ENCODE measurements around the gene PICK1.
A peak's percentile ranks its signal among the peaks of the same experiment; 100 is the strongest.

The PICK1 gene

DNA sequence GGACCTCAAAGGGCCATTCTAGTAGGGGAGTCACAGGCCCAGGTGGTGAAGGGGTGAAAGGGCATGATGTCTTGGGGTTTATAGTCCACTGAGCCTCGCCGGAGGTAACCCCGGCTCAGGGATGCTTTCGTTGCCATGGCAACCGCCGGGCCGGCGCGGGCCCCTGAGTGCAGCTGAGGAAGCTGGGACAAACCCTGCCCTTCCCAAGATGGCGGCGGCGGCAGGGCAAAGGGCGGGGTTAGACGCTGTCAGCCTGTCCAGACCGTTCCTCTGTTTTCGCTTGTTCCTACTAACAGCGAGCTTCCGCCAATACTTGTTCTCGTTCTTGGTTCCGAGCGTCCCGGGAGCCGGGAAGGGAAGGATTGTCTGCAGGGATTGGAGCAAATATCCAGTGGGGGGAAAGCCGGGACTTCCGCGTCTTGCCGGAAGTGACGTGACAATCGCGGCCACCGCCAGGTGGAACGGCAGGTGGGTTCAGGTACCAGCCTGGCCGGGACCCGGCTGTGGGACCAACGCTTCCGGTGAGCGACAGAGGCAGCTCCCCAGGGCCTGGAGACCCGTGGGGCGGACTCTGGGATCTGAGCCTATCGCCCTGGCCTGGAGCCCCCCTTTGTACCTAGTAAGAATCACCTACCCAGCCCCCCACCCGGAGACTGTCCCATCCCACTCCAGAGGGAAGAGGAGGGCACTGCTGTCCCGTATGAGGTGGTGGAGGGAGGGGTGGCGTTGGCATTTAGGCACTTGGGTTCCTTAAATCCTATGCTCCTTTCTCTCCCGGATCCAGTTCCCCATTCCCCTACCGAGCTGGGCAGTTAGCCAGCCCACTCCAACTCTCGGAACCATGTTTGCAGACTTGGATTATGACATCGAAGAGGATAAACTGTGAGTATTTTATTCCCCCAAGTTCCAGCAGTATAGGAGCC is at the start of gene PICK1:
Gene PICK1 (plus strand): TSS at position 436 of the 923 bp plus-strand sequence. CDS start 406 bp downstream, at position 842.
- peak; percentile 84 to 87 for DNase-seq

DNA sequence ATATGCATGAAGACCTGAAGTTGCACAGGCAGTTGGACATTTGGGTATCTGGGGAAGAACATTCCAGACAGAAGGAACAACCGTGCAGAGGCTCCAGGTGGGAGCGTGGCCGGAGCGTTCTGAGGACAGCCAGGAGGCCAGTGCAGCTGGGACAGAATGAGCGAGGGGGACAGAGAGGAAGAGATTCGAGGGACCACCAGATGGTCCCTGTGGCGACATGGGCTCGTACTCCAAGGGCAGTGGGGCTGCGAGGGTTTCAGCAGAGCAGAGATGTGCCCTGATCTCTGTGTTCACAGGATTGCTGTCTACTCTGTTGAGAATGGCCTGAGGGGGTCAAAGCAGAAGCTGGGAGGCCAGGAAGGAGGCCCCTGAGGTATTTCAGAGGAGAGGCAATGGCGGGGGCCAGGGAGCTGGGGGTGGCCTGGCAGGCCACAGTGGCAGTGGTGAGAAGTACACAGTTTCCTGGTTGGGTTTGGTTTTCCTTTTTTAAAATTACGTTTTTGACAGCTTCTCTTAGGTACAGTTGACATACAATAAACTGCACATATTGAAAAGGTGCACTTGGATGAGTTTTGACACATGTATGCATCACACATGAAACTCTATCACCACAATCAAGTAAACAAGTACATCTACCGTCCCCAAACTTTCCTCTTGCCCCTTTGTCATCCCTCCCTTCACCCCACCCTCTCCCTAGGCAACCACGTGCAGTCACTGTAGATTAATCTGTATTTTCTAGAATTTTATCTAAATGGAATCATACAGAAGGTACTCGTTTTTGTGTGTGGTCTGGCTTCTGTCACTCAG is 48.0 kb upstream of the PICK1 start:
- no peak for DNase-seq

DNA sequence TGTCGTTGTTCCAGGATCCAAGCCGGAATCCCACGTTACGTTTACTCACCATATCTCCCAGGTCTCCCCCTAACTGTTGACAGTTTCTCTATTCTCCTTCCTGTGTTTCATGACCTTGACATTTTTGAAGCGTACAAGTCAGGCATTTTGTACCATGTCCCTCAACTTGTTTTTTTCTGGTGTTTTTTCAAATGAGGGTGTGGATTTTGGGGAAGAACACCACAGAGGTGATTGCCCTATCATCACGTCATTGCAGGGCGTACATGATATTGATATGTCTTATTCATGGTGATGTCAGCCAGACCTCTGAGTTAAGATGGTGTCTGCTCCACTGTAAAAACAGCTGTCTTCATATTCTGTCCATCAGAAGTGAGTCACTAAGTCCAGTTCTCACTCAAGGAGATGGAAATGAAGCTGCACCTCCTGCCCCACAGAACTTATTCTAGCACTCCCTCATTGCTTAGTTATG is 44.6 kb upstream of the PICK1 start:
- no peak for DNase-seq

DNA sequence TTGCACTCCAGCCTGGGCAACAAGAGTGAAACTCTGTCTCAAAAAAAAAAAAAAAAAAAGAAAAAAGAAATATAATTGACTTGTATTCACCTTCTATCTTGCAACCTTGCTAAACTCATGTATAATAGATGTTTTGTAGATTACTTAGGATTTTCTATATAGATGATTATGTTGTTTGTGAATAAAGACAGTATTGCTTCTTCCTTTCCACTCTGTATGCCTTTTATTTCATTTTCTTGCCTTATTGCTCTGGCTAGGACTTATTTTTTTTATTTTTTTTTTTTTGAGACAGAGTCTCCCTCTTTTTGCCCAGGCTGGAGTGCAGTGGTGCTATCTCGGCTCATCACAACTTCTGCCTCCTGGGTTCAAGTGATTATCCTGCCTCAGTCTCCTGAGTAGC is 43.1 kb upstream of the PICK1 start:
- DNase-seq: no peak

DNA sequence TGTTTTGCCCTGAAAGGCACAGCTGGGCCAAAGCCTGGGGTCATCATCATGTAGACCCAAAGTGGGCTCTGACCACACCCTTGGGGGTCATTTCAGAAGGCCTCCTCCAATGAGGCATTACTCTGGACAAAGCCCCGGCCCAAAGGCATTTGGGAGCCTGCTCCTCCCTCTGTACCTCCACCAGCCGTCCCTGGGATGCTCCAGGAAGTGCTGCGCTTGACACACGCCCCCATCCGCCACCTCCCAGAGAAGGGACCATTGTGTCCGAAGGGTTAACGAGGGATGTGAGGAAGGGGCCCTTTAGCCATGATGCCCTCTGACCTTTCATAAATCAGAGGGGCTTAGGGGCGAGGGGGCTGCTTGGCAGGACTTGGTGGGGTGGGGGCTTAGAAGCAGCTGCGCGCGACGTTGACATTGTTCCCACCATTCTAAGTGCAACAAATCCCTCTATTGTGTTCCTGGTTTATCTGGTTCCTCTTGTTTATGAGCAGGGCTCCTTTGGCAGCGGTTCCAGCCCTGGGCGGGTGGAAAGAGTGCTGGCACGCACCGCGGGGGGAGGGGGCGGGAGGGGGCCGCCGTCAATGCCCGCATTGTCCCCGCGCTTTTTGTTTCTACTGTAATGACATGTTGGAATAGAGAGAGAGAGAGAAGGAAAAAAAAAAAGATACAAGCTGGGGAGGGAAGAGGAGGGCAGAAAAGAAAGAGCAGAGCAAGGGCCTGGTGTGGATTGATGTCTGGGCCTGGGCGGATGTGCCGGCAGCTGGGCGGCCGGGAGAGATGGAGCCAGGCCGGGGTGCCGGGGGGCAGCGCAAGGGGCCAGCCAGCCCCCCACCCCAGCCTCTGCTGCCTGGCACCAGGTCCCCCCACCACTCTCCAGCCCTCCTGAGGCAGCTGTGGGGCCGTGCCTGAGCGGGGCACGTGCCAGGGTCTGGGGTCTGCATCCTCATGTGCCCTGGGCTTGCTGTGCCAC is 40.7 kb upstream of the PICK1 start:
- DNase-seq: no peak

DNA sequence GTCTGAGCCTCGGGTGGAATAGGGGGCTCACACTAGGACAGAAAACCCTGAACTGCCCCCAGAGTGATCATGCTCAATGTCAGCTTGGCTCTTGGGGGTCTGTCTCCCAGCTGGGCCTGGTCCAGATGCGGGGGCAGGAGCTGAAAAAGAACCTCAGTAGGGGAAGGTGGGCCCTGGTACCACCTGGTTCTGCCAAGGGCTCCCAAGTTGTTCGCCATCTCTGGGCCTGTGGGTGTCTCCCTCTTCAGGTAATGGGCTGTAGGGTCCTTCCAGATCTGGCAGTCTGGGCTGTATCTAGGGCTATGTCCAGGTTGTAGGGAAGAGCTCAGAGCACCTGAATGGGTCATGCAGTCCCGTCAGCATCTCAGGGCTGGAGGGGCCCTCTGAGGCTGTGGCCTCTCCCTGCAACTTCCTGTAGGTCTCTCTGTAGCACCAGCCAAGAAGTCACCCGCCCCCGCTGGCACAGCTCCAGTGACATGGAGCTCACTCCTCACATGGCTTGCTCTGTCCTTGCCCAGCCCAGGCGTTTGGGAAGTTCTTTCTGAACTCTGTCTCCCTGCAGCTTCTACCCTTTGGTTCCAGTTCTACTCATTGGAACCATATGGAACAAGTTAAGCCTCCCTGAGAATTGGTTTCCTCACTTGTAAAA is 39.8 kb upstream of the PICK1 start:
- DNase-seq: no peak

DNA sequence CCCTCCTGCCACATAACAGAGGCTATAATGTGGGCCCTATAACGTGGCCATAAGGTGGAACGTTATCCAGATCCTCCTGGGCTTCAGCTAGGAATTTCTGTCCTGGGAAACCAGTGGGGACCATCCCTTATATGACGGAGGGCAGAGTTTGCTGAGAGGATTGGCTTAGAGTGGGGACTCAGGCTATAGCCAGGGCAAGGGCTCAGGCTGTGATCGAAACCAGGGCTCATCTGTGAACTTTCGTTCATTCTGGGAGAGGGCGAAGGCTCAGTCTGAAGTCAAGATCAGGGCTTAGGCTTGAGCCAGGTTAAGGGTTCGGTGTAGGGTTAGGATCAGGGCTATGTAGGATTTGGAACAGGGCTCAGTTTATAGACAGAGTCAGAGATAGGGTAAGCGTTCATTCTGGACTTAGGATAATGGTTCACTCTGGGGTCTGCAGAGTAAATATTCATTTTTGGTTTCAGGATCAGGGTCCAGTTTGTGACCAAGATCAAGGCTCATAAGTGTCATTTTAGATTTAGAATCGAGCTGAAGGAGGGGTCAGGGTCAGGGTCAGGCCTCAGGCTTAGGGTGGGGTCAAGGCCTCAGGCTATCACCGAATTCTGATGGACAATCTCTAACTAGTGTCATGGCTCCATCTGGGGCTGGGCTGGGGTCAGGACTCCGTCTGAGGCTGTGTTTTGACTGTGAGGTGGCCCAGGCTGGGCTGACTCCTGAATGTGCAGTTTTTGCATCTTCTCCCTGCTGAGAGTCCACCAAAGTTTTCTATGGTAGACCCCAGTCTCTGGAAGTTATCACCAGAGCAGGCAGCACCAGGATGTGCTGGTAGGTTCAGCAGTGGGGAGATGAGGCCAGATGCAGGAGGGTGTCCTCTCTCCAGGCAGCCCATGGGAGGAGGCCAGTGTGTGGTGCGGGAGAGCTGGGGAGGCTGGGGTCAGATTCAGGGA is 39.0 kb upstream of the PICK1 start:
- no peak for DNase-seq

DNA sequence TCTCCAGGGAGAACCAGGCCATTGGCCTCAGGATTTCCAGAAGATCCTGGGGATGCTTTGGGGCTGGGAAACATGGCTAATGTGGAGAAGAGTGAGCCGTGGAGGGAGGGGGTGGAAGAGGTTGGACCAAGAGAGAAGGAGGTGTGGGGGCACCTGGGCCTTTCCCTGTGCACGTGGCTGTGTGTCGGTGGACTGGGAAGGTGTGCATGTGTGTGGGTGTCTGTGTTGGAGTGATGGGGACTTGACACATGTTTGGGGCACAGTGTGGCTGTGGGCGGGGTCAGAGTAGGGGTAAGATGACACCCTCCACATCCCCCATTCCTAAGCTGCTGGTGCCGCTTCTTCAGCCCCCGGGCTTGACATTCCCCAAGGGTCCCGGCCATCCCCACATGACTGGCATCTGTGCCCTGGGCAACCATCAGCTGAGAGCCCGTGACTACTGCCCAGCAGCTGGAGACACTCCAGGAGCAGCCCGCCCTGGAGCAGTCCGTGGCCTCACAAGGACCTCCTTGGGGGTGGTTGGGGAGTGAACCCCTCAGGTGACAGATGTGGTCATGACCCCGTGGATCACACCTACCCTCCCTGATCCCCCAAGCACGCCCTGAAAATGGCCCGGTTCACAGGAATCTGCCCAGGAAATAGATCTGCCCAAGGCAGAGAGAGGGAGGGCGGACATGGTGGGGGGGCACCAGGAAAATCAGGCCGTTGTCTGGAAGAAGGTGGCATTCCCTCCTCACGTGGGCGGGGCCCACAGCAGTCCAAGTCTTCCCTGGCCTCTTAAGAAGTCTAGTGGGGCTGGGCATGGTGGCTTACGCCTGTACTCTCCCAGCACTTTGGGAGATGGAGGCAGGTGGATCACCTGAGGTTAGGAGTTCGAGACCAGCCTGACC is 38.0 kb upstream of the PICK1 start:
- no peak for DNase-seq

DNA sequence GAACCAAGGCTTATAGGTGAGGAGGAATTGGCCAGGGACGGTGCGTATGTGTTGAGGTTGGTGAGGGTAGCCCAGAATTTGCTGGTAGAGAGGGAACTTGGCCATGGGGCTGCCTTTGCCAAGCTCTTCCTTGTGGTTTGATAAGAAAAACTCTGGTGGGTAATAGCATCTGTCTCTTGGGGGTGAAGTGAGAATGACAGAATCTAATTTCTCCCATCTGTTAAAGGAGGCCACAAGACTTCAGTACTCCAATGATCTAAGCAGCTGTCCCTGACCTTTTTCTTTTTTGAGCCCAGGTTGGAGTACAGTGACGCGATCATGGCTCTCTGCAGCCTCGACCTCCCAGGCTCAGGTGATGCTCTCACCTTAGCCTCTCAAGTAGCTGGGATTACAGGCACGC is 36.0 kb upstream of the PICK1 start:
- no peak for DNase-seq

DNA sequence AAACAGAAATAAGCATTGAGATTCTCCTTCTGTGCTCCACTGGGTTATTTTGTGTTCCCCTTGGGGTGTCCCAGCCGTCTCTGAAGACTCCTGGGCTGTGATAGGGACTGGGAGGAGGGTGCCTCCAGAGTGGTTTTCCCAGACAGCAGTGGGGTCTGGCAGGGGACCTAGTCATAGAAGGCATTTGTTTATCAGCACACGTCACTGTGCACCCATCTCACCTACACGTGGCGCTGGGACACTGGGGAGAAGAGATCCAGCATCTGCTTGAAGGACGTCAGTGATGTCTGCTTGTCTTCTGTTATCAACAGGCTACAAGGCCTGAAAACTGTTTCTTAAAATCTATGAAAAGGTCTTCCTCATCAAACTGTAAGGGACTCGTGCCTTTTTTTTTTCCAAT is 34.2 kb upstream of the PICK1 start:
- DNase-seq: no peak

DNA sequence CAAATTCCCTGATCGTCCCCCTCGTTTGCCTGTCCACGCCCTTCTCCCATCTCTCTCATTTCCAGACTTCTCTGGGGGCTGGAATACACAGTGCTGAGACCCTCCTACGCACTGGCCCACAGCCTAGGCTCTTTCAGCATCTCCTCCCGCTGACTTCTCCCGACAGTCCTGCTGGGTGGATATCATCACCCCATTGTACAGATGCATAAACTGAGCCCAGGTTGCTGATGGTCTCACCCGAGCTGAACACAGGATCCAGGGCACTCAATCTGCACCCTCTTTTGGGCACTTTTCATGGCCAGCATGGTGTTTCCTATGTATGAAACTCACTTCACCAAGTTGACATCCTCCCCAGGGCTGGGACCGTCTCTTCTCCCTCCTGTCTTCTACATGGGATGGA is 31.7 kb upstream of the PICK1 start:
- no peak for DNase-seq

DNA sequence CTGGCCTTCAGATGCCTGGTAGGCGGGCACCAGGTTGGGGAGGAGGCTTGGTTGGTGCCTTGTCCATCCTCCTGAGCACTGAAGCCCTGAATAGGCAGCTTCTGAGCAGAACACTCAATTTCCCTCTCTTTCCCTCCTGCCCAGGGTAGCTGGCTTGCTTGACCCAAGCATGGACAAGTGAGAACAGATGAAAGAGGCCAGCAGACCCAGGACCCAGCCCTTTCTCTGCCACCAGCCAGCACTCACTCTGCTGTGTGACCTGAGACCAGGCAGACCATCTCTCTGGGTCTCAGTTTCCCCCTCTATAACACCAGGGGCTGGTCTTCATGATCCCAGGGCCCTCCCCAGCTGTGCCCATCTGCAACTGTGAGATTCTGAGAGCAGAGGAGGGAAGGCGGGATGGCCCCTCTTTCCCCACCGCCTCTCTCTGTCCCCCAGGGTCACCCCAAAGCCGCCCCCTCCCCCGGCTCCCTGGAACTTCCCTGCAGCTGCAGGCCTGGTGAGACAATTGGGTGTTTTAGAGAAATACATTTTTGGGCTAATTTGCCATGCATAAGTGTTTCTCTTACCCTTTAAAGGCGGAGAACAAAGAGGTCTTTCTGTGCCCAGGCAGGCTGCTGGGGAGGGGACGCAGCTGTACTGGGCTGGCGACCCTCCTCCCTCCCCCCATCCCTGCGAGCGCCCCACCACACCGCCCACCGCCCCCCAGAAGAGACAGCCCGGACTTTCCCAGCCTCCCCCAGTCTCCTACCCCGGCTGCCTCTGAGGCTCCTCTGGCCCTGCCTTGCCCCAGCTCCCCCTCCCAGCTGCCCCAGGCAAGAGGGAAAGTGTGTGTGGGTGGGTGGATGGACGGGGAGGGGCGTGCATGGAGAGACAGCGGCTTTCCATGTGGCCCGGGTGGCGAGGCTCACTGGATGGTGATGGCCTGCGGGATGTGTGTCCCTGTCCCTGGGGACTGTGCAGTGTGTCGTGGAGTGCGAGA is 30.8 kb upstream of the PICK1 start:
- no peak for DNase-seq

DNA sequence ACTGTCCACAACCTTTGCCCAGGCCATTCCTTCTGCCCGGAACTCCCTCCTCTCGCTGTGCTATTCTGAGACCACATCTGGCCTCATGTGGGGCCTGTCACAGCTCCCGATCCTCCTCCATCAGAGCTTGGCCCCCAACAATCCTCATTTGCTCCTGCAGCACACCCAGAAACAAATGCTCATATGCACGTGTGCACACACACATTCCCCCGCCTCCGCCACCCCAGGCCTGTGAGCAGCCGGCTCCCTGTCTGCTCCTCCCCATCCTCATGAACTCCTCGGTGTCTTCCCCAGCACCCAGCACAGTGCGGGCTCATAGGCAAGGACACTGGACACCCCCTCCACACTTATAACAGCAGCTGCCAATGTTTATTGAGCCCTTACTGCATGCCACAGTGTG is 29.7 kb upstream of the PICK1 start:
- no peak for DNase-seq

DNA sequence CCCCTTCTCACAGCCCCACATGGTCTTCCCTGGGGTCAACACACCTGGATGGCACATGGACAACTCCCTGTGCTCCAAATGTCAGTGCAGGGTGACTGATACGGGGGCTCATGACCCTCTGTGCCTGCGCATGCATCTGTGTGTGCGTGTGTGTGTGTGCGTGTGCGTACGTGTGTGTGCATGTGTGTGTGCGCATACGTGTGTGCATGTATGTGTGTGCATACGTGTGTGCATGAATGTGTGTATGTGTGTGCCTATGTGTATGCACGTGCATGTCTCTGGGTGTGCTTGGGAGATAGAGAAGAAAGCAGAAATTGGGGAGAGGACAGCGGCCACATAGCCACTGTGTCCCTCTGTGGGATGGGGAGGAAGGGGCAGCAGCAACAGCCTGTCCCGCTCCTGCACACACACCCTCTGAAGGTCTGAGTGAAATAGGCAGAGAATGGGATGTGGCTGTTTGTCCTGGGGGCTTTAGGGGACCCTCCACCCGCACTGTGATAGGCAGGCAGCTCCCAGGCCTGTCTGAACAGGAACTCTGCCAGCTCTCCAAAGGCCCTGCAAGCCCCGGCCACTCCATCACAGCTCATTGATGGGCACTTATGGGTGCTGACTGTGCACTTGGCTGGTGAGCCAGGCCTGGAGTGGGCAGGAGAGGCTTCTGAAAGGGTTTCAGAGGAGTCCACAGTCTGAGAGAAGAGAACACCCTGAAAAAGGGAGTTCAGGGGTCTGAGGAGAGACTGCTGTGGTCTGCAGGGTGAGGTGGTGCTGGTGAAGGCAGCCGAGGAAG is 28.7 kb upstream of the PICK1 start:
- DNase-seq: no peak

DNA sequence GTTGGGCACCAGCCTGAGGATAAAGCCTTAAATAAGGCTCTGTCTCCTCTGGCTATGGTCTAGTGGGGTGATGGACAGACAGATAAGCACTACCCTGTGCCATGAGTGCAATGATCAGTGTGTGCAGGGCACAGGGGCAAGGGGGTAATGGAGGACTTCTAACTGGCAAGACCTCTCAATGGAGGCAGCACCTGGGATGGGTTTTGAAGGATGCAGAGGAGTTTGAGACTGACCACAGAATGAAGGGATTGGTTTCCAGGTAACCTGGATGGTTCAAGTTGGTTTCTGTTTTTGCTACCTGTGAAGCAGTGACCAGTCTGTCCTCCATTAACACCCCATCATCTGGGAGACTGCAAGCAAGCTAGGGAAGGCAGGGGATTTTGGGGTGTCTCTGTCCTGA is 27.8 kb upstream of the PICK1 start:
- DNase-seq: no peak

DNA sequence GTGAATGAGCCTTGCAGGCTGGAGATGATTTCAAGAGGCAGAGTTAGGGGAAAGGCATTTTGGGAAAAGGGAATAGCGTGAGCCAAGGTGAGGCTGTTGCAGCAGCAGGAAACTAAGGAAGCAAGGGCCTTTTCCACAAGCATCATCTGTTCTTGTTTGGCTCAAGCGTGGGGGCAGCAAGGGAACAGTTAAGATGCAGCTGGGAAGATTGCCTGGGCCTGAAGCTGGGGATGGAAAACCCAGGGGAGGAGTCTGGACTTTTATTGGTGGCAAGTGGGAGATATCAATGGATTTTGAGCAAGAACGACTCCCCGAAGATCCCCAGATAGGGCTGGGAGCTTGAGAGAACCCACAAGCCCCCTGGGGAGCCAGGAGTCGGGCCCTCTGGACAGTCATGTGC is 27.3 kb upstream of the PICK1 start:
- DNase-seq: no peak

DNA sequence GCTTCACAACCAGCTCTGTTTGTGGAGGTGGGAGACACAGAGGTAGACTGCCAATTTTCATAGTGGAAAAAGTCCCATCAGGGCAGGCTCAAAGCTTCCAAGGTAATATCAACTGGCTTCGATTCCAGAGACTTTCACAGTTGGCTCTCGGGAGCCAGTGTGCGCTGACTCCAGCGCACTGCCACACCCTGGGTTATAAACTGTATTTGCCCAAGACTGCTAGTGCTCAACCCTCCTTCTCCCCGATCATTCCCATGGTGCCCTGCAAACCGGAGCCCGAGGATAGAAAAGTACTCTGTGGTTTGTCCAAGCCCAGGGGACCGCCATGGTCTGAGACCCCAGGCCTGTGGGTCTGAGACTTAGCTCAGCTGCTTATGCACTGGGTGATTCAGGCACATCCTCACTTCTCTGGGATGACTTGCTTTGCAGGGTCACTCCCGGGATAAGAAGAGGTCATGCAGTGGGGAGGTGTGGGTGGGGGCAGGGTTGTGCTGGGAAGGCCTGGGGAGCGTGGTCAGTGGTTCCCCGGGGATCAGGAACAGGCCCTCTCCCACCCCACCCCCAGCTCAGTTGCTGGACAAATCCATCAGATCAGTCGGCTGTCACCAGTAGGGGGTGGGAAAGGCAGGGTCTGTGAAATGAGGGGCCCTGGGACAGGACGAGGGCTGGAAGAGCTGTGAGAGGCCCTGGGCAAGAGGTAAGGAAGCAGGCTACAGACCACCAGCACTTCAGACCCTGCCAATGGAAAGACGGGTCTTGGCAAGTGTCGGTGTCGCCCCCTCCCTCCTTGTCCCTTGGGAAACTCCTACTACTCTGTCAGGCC is 26.7 kb upstream of the PICK1 start:
- no peak for DNase-seq
